HepG2 (cell line): ENCODE measurements around the gene TTLL4. TPM values are rescaled to one million over a fixed set of nuclear protein-coding genes. Genes with fewer than 3 reads are reported as not detected.

ENCODE experiments used
- AKAP8 ChIP-seq: sonication (generic); formaldehyde crosslinking; IDR thresholded peaks from 2 replicates; pipeline ENCODE4 v1.5.1; 2020; ENCODE audit warnings: mild to moderate bottlenecking, missing genetic modification reagents
- BCL6 ChIP-seq: IDR thresholded peaks from 2 replicates; pipeline ENCODE4 v1.6.1; 2016; ENCODE audit warnings: missing genetic modification reagents, missing compliant biosample characterization
- CCDC6 ChIP-seq: sonication (generic); formaldehyde crosslinking; IDR thresholded peaks from 2 replicates; pipeline ENCODE4 v1.8.1; 2022; ENCODE audit warnings: mild to moderate bottlenecking, missing genetic modification reagents, moderate library complexity
- DRAP1 ChIP-seq: IDR thresholded peaks from 2 replicates; pipeline ENCODE4 v1.6.1; 2016; ENCODE audit warnings: missing genetic modification reagents, missing compliant biosample characterization
- DZIP1 ChIP-seq: sonication (generic); formaldehyde crosslinking; IDR thresholded peaks from 2 replicates; pipeline ENCODE4 v1.5.0; 2020; ENCODE audit warnings: mild to moderate bottlenecking, missing genetic modification reagents
- ERF ChIP-seq: IDR thresholded peaks from 2 replicates; pipeline ENCODE4 v1.6.1; 2018; ENCODE audit warnings: missing biosample characterization, missing genetic modification reagents
- GPN1 ChIP-seq: sonication (generic); formaldehyde crosslinking; IDR thresholded peaks from 2 replicates; pipeline ENCODE4 v1.5.1; 2020; ENCODE audit warnings: missing genetic modification reagents, borderline replicate concordance
- HMGXB4 ChIP-seq, 2 experiments: sonication (generic) in 1 of 2; formaldehyde crosslinking in 1 of 2; IDR thresholded peaks; 2 replicates each; pipeline versions ENCODE4 v1.4.0 to v1.6.1; 2018 to 2020; ENCODE audit warnings: missing genetic modification reagents in 2 of 2, borderline replicate concordance in 1 of 2, low read depth in 1 of 2, mild to moderate bottlenecking in 1 of 2, missing biosample characterization in 1 of 2
- HNF4A ChIP-seq: sonication (generic); formaldehyde crosslinking; IDR thresholded peaks from 2 replicates; pipeline ENCODE4 v1.4.0; 2020; ENCODE audit warnings: missing genetic modification reagents
- HOMEZ ChIP-seq: IDR thresholded peaks from 2 replicates; pipeline ENCODE4 v1.6.1; 2016; ENCODE audit warnings: low read depth
- IKZF5 ChIP-seq: IDR thresholded peaks from 2 replicates; pipeline ENCODE4 v1.6.1; 2018; ENCODE audit warnings: missing genetic modification reagents, mild to moderate bottlenecking, missing compliant biosample characterization
- IRF2 ChIP-seq: IDR thresholded peaks from 2 replicates; pipeline ENCODE4 v1.6.1; 2018; ENCODE audit warnings: missing genetic modification reagents, missing compliant biosample characterization
- PITX1 ChIP-seq: sonication (generic); formaldehyde crosslinking; IDR thresholded peaks from 2 replicates; pipeline ENCODE4 v1.5.1; 2020; ENCODE audit warnings: mild to moderate bottlenecking, missing genetic modification reagents
- PPARG ChIP-seq: conservative IDR thresholded peaks from 2 replicates; pipeline ENCODE4 v1.6.1; 2016; ENCODE audit warnings: missing biosample characterization, missing genetic modification reagents
- RARA ChIP-seq: IDR thresholded peaks from 2 replicates; pipeline ENCODE4 v1.6.1; 2016; ENCODE audit warnings: missing genetic modification reagents, missing compliant biosample characterization
- SOX5 ChIP-seq: IDR thresholded peaks from 2 replicates; pipeline ENCODE4 v1.6.1; 2016; ENCODE audit warnings: borderline replicate concordance
- TRIM22 ChIP-seq: fragments of 450-650 bp; IDR thresholded peaks from 2 replicates; pipeline ENCODE4 v1.6.1; 2017
- ZFX ChIP-seq: sonication (generic); formaldehyde crosslinking; IDR thresholded peaks from 2 replicates; pipeline ENCODE4 v1.4.0; 2020; ENCODE audit warnings: mild to moderate bottlenecking, low read depth, missing genetic modification reagents, moderate library complexity
- ZNF335 ChIP-seq: sonication (generic); formaldehyde crosslinking; IDR thresholded peaks from 2 replicates; pipeline ENCODE4 v1.4.0; 2020; ENCODE audit warnings: missing genetic modification reagents
- ZNF773 ChIP-seq: sonication (generic); formaldehyde crosslinking; IDR thresholded peaks from 2 replicates; pipeline ENCODE4 v1.4.0; 2020; ENCODE audit warnings: missing genetic modification reagents, borderline replicate concordance
- ZNF776 ChIP-seq: sonication (generic); formaldehyde crosslinking; IDR thresholded peaks from 2 replicates; pipeline ENCODE4 v1.4.0; 2020; ENCODE audit warnings: mild to moderate bottlenecking, missing genetic modification reagents
- polyA plus RNA-seq, 8 experiments: library from polyadenylated mRNA; depleted of rRNA in 3 of 8; stranded (reverse) in 7 of 8; unstranded in 1 of 8; fragments of >200 nt; fragmentation: Illumina TruSeq in 4 of 8; extraction: Trizol in 4 of 8; gene quantifications; 2 replicates each; pipeline versions ENCODE4 v1.2.1 to v1.2.3, GENCODE V29; 2011 to 2016; ENCODE audit warnings: low read depth in 4 of 8, missing spikeins in 1 of 8, mixed read lengths in 1 of 8; ENCODE audit not compliant: insufficient read depth in 1 of 8
- total RNA-seq, 5 experiments: library from RNA; depleted of rRNA; stranded (reverse); fragments of >200 nt; fragmentation: Illumina TruSeq; extraction: Trizol; gene quantifications; 2 replicates each; pipeline ENCODE4 v1.2.3, GENCODE V29; 2016; ENCODE audit warnings: low read depth in 1 of 5

Gene TTLL4
- total and polyA plus RNA-seq, 2 of the 13 experiments (the other 11 are each of a cell fraction or from before 2014, with no cell fraction given) = 77.5 to 84.6 TPM

- 0 out of 2 replicates have a peak, but pooled peaks have one; percentile 14 for TF ChIP-seq HOMEZ (CRISPR knock-in tag)
- peak; percentile 20; the same call in 1 of the 2 replicates for TF ChIP-seq RARA (CRISPR knock-in tag)
- peak; percentile 39; the same call in 1 of the 2 replicates for TF ChIP-seq PPARG
- 0 out of 2 replicates have a peak, but pooled peaks have one; percentile 0 for TF ChIP-seq CCDC6 (CRISPR knock-in tag)
- no peak for TF ChIP-seq GPN1 (CRISPR knock-in tag)
- peak; percentile 25; the same call in 1 of the 2 replicates for TF ChIP-seq PITX1
- TF ChIP-seq SOX5 (CRISPR knock-in tag) = 0 out of 2 replicates have a peak, but pooled peaks have one; percentile 11
- TF ChIP-seq AKAP8 (CRISPR knock-in tag) = no peak
- no peak for TF ChIP-seq IKZF5 (CRISPR knock-in tag)
- no peak for TF ChIP-seq DZIP1 (CRISPR knock-in tag)
- no peak for TF ChIP-seq ZNF773 (CRISPR knock-in tag)
- TF ChIP-seq HMGXB4 (CRISPR knock-in tag; IDR thresholded peaks at IDR 0.05; ENCODE audit: borderline replicate concordance in 1 of 2, low read depth in 1 of 2) = no peak
- 0 out of 2 replicates have a peak, but pooled peaks have one; percentile 6 for TF ChIP-seq ZNF335 (CRISPR knock-in tag)
- TF ChIP-seq DRAP1 (CRISPR knock-in tag) = 0 out of 2 replicates have a peak, but pooled peaks have one; percentile 33
- TF ChIP-seq HNF4A (CRISPR knock-in tag) = peak; percentile 43
- TF ChIP-seq IRF2 (CRISPR knock-in tag) = no peak
- no peak for TF ChIP-seq ZNF776 (CRISPR knock-in tag)
- no peak; the same call in 1 of the 2 replicates for TF ChIP-seq ZFX (CRISPR knock-in tag)
- no peak for TF ChIP-seq TRIM22
- TF ChIP-seq ERF (CRISPR knock-in tag) = no peak
- TF ChIP-seq BCL6 (CRISPR knock-in tag) = 0 out of 2 replicates have a peak, but pooled peaks have one; percentile 15
These were observed 21.6 kb downstream of the TTLL4 start (continued) for GRCh38 chr2:218732052-218732760.
